Measurements from ENCODE around the gene GTF3A. TPM values are rescaled to one million over a fixed set of nuclear protein-coding genes. Genes with fewer than 3 reads are reported as not detected.

Gene GTF3A
- total and polyA plus RNA-seq, 2 experiments from 2014 or later = 109 to 190 TPM

- TF ChIP-seq ZNF462 (CRISPR knock-in tag; IDR thresholded peaks at IDR 0.05) (no peak), ETS1 (IDR thresholded peaks at IDR 0.05) (no peak), STAT1 (IDR thresholded peaks at IDR 0.05; ENCODE audit: unreplicated experiment) (no peak), ZNF114 (CRISPR knock-in tag; IDR thresholded peaks at IDR 0.05) (no peak)
Measured at GRCh38 chr13:27391471-27391870, 32.9 kb upstream of the GTF3A start (continued).

GRCh38 chr13:27393101-27393500 is 31.3 kb upstream of the GTF3A start:
- no peaks in the 10 kb centered on the region for H3K27me3 ChIP-seq (ENCODE audit: insufficient read depth)
- no peak overlapping the region for H2AFZ ChIP-seq
- H3K4me2 ChIP-seq = no peak overlapping the region
- H3K27ac ChIP-seq (ENCODE audit: low read depth) = no peak overlapping the region
- H4K20me1 ChIP-seq (replicated peaks; ENCODE audit: insufficient read depth) = no peaks in the 10 kb centered on the region
- no peak overlapping the region for H3K4me3 ChIP-seq
- ATAC-seq = no peak
- Mint-ChIP-seq H3K9me3 (no peaks in the 10 kb centered on the region), H3K4me1 (peaks cover 7% of the 10 kb centered on the region), H3K27me3 (ENCODE audit: insufficient read depth, low read depth, poor library complexity) (peaks cover 5% of the 10 kb centered on the region), H3K36me3 (ENCODE audit: low read depth) (no peaks in the 10 kb centered on the region), H3K4me3 (no peak overlapping the region), H3K27ac (no peak overlapping the region)
- no peaks in the 10 kb centered on the region for H3F3A ChIP-seq (replicated peaks; ENCODE audit: low read depth)
- DNase-seq (ENCODE audit: low spot score) = no peak
- peaks cover 2% of the 10 kb centered on the region; the same call in 1 of the 2 replicates for H3K4me1 ChIP-seq (ENCODE audit: insufficient read depth)
- H3K36me3 ChIP-seq (ENCODE audit: insufficient read depth) = no peaks in the 10 kb centered on the region
- no peaks in the 10 kb centered on the region for H3K79me2 ChIP-seq (replicated peaks; ENCODE audit: insufficient read depth)
- H3K9me2 ChIP-seq (ENCODE audit: insufficient read depth) = peaks cover 4% of the 10 kb centered on the region; the same call in 1 of the 2 replicates
- TF ChIP-seq JUNB (IDR thresholded peaks at IDR 0.05; ENCODE audit: unreplicated experiment) (no peak), STAT1 (IDR thresholded peaks at IDR 0.05; ENCODE audit: unreplicated experiment) (no peak), NANOG (IDR thresholded peaks at IDR 0.05; ENCODE audit: borderline replicate concordance) (no peak), REST (IDR thresholded peaks at IDR 0.05; ENCODE audit: unreplicated experiment) (no peak), EZH2phosphoT487 (IDR thresholded peaks at IDR 0.05; ENCODE audit: unreplicated experiment) (no peak), POLR2AphosphoS5 (IDR thresholded peaks at IDR 0.05; ENCODE audit: low read depth) (no peak)

Data from GM23338 (cell line).